Measurements from ENCODE around the gene LIN37.
A peak's percentile ranks its signal among the peaks of the same experiment; 100 is the strongest.

LIN37 gene

DNA sequence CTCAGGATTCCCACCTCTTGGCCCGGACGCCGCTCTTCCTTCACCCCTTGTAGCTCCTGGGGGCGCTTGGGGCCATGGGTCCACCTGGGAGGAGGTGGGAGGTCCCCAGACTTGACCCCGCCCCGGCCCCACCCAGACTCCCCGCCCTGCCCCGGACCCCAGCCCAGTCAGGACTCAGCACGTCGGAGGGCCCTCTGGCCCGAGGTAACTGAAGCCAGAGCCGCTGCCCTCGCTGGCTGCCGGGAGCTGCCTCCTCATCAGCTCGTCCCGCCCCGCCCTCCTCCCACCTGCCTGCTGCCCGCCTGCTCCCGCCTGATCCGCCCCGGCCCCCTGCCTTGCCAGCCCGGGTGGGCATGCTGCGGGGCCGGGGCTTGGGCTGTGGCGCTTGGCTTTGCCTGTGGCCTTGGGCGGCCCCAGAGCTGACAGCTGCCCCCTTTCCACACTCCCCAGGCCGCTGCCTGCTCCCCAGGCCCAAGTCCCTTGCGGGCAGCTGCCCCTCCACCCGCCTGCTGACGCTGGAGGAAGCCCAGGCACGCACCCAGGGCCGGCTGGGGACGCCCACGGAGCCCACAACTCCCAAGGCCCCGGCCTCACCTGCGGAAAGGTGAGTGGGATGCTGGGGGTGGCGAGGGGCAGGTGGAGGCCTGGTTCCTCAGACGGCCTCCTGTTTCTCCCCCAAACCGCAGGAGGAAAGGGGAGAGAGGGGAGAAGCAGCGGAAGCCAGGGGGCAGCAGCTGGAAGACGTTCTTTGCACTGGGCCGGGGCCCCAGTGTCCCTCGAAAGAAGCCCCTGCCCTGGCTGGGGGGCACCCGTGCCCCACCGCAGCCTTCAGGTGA, 36.3 kb downstream of the LIN37 start:
- Histone ChIP-seq H3K27me3 (ENCODE audit: control insufficient read depth in 3 of 3, insufficient read depth in 3 of 3, low read depth in 1 of 3, low read length in 3 of 3) (no peaks in the 10 kb centered on the region), H3K4me2 (ENCODE audit: insufficient read depth, low read length, poor library complexity, severe bottlenecking) (peak overlapping the region; percentile 40), H3K23ac (ENCODE audit: low read depth, low read length, poor library complexity) (no peak overlapping the region), H3K4ac (ENCODE audit: low read length) (peak overlapping the region; percentile 76), H2BK120ac (ENCODE audit: low read depth, low read length) (no peak overlapping the region), H2BK15ac (ENCODE audit: low read length) (no peak overlapping the region), H2BK12ac (ENCODE audit: low read length) (no peak overlapping the region), H3K27ac (replicated peaks; ENCODE audit: low read length) (no peak overlapping the region), H3K14ac (ENCODE audit: low read length) (no peak overlapping the region), H2AK5ac (ENCODE audit: low read depth, low read length) (peak overlapping the region; percentile 63), H3K9me3 (replicated peaks in 1 of 2; ENCODE audit: control insufficient read depth in 2 of 2, insufficient read depth in 1 of 2, low read depth in 1 of 2, low read length in 2 of 2) (no peaks in the 10 kb centered on the region), H4K91ac (ENCODE audit: low read depth, low read length, poor library complexity) (no peak overlapping the region), H3K4me3 (ENCODE audit: low read length in 2 of 2) (peak overlapping the region in 1 of 2 donors; percentile 52), H3K9ac (ENCODE audit: low read depth, low read length, poor library complexity) (peak overlapping the region; percentile 83), H4K8ac (ENCODE audit: low read depth, low read length) (no peak overlapping the region), H2BK5ac (ENCODE audit: low read length) (peak overlapping the region; percentile 75), H3K36me3 (replicated peaks in 1 of 2; ENCODE audit: control insufficient read depth in 2 of 2, insufficient read depth in 2 of 2, low read length in 2 of 2) (peaks cover 24 to 71% of the 10 kb centered on the region in 2 donors), H3K4me1 (ENCODE audit: control insufficient read depth in 2 of 2, insufficient read depth in 1 of 2, low read depth in 1 of 2, low read length in 2 of 2) (peaks cover 0 to 11% of the 10 kb centered on the region in 2 donors), H2AFZ (ENCODE audit: low read length) (no peak overlapping the region), H3K79me1 (ENCODE audit: low read depth, low read length) (no peaks in the 10 kb centered on the region), H3K18ac (ENCODE audit: low read length) (peak overlapping the region; percentile 65)
- no CpG with 5 or more reads among the region's 45 CpGs for WGBS, 2 donors (ENCODE audit: extremely low coverage in 2 of 2, insufficient read length in 2 of 2, insufficient replicate concordance in 1 of 2)
- DNase-seq (ENCODE audit: low spot score) = no peak

GRCh38 chr19:35785339-35785627, 36.9 kb downstream of the LIN37 start:
- no peak overlapping the region for H2BK5ac ChIP-seq (ENCODE audit: low read length)
- H3K14ac ChIP-seq (ENCODE audit: low read length) = no peak overlapping the region
- H3K4me1 ChIP-seq (ENCODE audit: control insufficient read depth in 2 of 2, insufficient read depth in 1 of 2, low read depth in 1 of 2, low read length in 2 of 2) = peaks cover 0 to 11% of the 10 kb centered on the region in 2 donors
- H2BK120ac ChIP-seq (ENCODE audit: low read depth, low read length) = no peak overlapping the region
- no peak overlapping the region for H3K23ac ChIP-seq (ENCODE audit: low read depth, low read length, poor library complexity)
- H3K4me2 ChIP-seq (ENCODE audit: insufficient read depth, low read length, poor library complexity, severe bottlenecking) = no peak overlapping the region
- no peak overlapping the region for H4K8ac ChIP-seq (ENCODE audit: low read depth, low read length)
- no peaks in the 10 kb centered on the region for H3K9me3 ChIP-seq (replicated peaks in 1 of 2; ENCODE audit: control insufficient read depth in 2 of 2, insufficient read depth in 1 of 2, low read depth in 1 of 2, low read length in 2 of 2)
- no peaks in the 10 kb centered on the region for H3K27me3 ChIP-seq (ENCODE audit: control insufficient read depth in 3 of 3, insufficient read depth in 3 of 3, low read depth in 1 of 3, low read length in 3 of 3)
- no peak overlapping the region for H2BK12ac ChIP-seq (ENCODE audit: low read length)
- no peak overlapping the region for H2BK15ac ChIP-seq (ENCODE audit: low read length)
- no peak overlapping the region for H3K9ac ChIP-seq (ENCODE audit: low read depth, low read length, poor library complexity)
- no CpG with 5 or more reads among the region's 10 CpGs for WGBS, 2 donors (ENCODE audit: extremely low coverage in 2 of 2, insufficient read length in 2 of 2, insufficient replicate concordance in 1 of 2)
- H4K91ac ChIP-seq (ENCODE audit: low read depth, low read length, poor library complexity) = no peak overlapping the region
- H3K79me1 ChIP-seq (ENCODE audit: low read depth, low read length) = peaks cover 1% of the 10 kb centered on the region
- H3K18ac ChIP-seq (ENCODE audit: low read length) = peak overlapping the region; percentile 65
- no peak overlapping the region for H2AFZ ChIP-seq (ENCODE audit: low read length)
- H3K4ac ChIP-seq (ENCODE audit: low read length) = no peak overlapping the region
- H3K36me3 ChIP-seq (replicated peaks in 1 of 2; ENCODE audit: control insufficient read depth in 2 of 2, insufficient read depth in 2 of 2, low read length in 2 of 2) = peaks cover 24 to 66% of the 10 kb centered on the region in 2 donors
- DNase-seq (ENCODE audit: low spot score) = no peak
- no peak overlapping the region for H3K27ac ChIP-seq (replicated peaks; ENCODE audit: low read length)
- no peak overlapping the region for H3K4me3 ChIP-seq (ENCODE audit: low read length in 2 of 2)
- H2AK5ac ChIP-seq (ENCODE audit: low read depth, low read length) = peak overlapping the region; percentile 63

GRCh38 chr19:35786299-35787160, 38.2 kb downstream of the LIN37 start:
- no peak overlapping the region for H4K91ac ChIP-seq (ENCODE audit: low read depth, low read length, poor library complexity)
- WGBS, 2 donors (ENCODE audit: extremely low coverage in 2 of 2, insufficient read length in 2 of 2, insufficient replicate concordance in 1 of 2) = no CpG with 5 or more reads among the region's 31 CpGs
- no peak overlapping the region for H3K23ac ChIP-seq (ENCODE audit: low read depth, low read length, poor library complexity)
- H2BK12ac ChIP-seq (ENCODE audit: low read length) = no peak overlapping the region
- peak overlapping the region; percentile 21 for H3K14ac ChIP-seq (ENCODE audit: low read length)
- H3K4me3 ChIP-seq (ENCODE audit: low read length in 2 of 2) = no peak overlapping the region
- peak overlapping the region; percentile 53 for H2BK5ac ChIP-seq (ENCODE audit: low read length)
- H2AFZ ChIP-seq (ENCODE audit: low read length) = no peak overlapping the region
- H2BK120ac ChIP-seq (ENCODE audit: low read depth, low read length) = no peak overlapping the region
- H4K8ac ChIP-seq (ENCODE audit: low read depth, low read length) = peak overlapping the region; percentile 43
- no peak overlapping the region for H3K27ac ChIP-seq (replicated peaks; ENCODE audit: low read length)
- no peaks in the 10 kb centered on the region for H3K9me3 ChIP-seq (replicated peaks in 1 of 2; ENCODE audit: control insufficient read depth in 2 of 2, insufficient read depth in 1 of 2, low read depth in 1 of 2, low read length in 2 of 2)
- peak overlapping the region; percentile 14 for H2AK5ac ChIP-seq (ENCODE audit: low read depth, low read length)
- DNase-seq (ENCODE audit: low spot score) = no peak
- H2BK15ac ChIP-seq (ENCODE audit: low read length) = no peak overlapping the region
- no peak overlapping the region for H3K4ac ChIP-seq (ENCODE audit: low read length)
- peaks cover 0 to 9% of the 10 kb centered on the region in 2 donors for H3K4me1 ChIP-seq (ENCODE audit: control insufficient read depth in 2 of 2, insufficient read depth in 1 of 2, low read depth in 1 of 2, low read length in 2 of 2)
- H3K79me1 ChIP-seq (ENCODE audit: low read depth, low read length) = peaks cover 1% of the 10 kb centered on the region
- H3K36me3 ChIP-seq (replicated peaks in 1 of 2; ENCODE audit: control insufficient read depth in 2 of 2, insufficient read depth in 2 of 2, low read length in 2 of 2) = peaks cover 18 to 54% of the 10 kb centered on the region in 2 donors
- H3K9ac ChIP-seq (ENCODE audit: low read depth, low read length, poor library complexity) = peak overlapping the region; percentile 70
- no peak overlapping the region for H3K4me2 ChIP-seq (ENCODE audit: insufficient read depth, low read length, poor library complexity, severe bottlenecking)
- H3K18ac ChIP-seq (ENCODE audit: low read length) = peak overlapping the region; percentile 28
- no peaks in the 10 kb centered on the region for H3K27me3 ChIP-seq (ENCODE audit: control insufficient read depth in 3 of 3, insufficient read depth in 3 of 3, low read depth in 1 of 3, low read length in 3 of 3)

GRCh38 chr19:35787227-35787799, 38.9 kb downstream of the LIN37 start:
- Histone ChIP-seq H3K36me3 (replicated peaks in 1 of 2; ENCODE audit: control insufficient read depth in 2 of 2, insufficient read depth in 2 of 2, low read length in 2 of 2) (peaks cover 12 to 46% of the 10 kb centered on the region in 2 donors), H2AFZ (ENCODE audit: low read length) (no peak overlapping the region), H3K4me2 (ENCODE audit: insufficient read depth, low read length, poor library complexity, severe bottlenecking) (no peak overlapping the region), H2BK12ac (ENCODE audit: low read length) (no peak overlapping the region), H2BK15ac (ENCODE audit: low read length) (no peak overlapping the region), H3K4me3 (ENCODE audit: low read length in 2 of 2) (no peak overlapping the region), H3K27me3 (ENCODE audit: control insufficient read depth in 3 of 3, insufficient read depth in 3 of 3, low read depth in 1 of 3, low read length in 3 of 3) (peaks cover 0 to 2% (median 0%) of the 10 kb centered on the region in 3 experiments), H3K9me3 (replicated peaks in 1 of 2; ENCODE audit: control insufficient read depth in 2 of 2, insufficient read depth in 1 of 2, low read depth in 1 of 2, low read length in 2 of 2) (no peaks in the 10 kb centered on the region), H3K27ac (replicated peaks; ENCODE audit: low read length) (no peak overlapping the region), H3K79me1 (ENCODE audit: low read depth, low read length) (peaks cover 1% of the 10 kb centered on the region), H2BK120ac (ENCODE audit: low read depth, low read length) (no peak overlapping the region), H4K91ac (ENCODE audit: low read depth, low read length, poor library complexity) (no peak overlapping the region), H3K14ac (ENCODE audit: low read length) (no peak overlapping the region), H4K8ac (ENCODE audit: low read depth, low read length) (no peak overlapping the region), H2AK5ac (ENCODE audit: low read depth, low read length) (no peak overlapping the region), H3K4me1 (ENCODE audit: control insufficient read depth in 2 of 2, insufficient read depth in 1 of 2, low read depth in 1 of 2, low read length in 2 of 2) (peaks cover 0 to 9% of the 10 kb centered on the region in 2 donors), H2BK5ac (ENCODE audit: low read length) (no peak overlapping the region), H3K18ac (ENCODE audit: low read length) (no peak overlapping the region), H3K23ac (ENCODE audit: low read depth, low read length, poor library complexity) (no peak overlapping the region), H3K9ac (ENCODE audit: low read depth, low read length, poor library complexity) (no peak overlapping the region), H3K4ac (ENCODE audit: low read length) (no peak overlapping the region)
- no peak for DNase-seq (ENCODE audit: low spot score)
- no CpG with 5 or more reads among the region's 15 CpGs for WGBS, 2 donors (ENCODE audit: extremely low coverage in 2 of 2, insufficient read length in 2 of 2, insufficient replicate concordance in 1 of 2)
